B cell (primary cell): ENCODE measurements around the gene MTMR10. TPM values are rescaled to one million over a fixed set of nuclear protein-coding genes. Genes with fewer than 3 reads are reported as not detected.

Experiments
- ATAC-seq: fragments of 200-7000 bp; cut with Tn5 transposase; one replicate; pipeline ENCODE4 v1.10.0; 2021; ENCODE audit warnings: low read depth, mild to moderate bottlenecking, moderate number of reproducible peaks, moderate library complexity
- CTCF ChIA-PET: fragments of 350-600 bp; sonication (Branson Sonifier 250); formaldehyde crosslinking; loops from one replicate; lab custom pipeline; 2021; ENCODE audit warnings: antibody characterized with exemption, inconsistent platforms; lab: Charles Lee
- POLR2A ChIA-PET: fragments of 350-600 bp; sonication (Branson Sonifier 250); formaldehyde crosslinking; loops from one replicate; lab custom pipeline; 2021; ENCODE audit warnings: antibody characterized with exemption; lab: Charles Lee
- DNase-seq: peaks from one replicate; pipeline ENCODE4 v3.0.0; 2013
- H2AFZ ChIP-seq: 2 replicates; pipeline ENCODE4 v1.6.1; 2012; ENCODE audit warnings: mild to moderate bottlenecking, low read depth, low read length; ENCODE audit not compliant: insufficient read depth, poor library complexity, severe bottlenecking
- H3K27ac ChIP-seq, 2 donors: 1 replicate in 1 of 2; 2 replicates in 1 of 2; pipeline ENCODE4 v1.5.1; 2012 to 2013; ENCODE audit warnings: low read length in 2 of 2, mild to moderate bottlenecking in 2 of 2, moderate library complexity in 1 of 2
- H3K27me3 ChIP-seq, 4 experiments: fragments of 200-600 bp in 1 of 4; sonication (generic) in 1 of 4; replicated peaks in 1 of 4; 1 replicate in 2 of 4; 2 replicates in 2 of 4; pipeline versions ENCODE4 v1.6.1 to v1.7.0; 2013 to 2016; ENCODE audit warnings: low read length in 3 of 4, mild to moderate bottlenecking in 2 of 4, mixed read lengths in 1 of 4, moderate library complexity in 1 of 4; ENCODE audit not compliant: insufficient read depth in 4 of 4, control insufficient read depth in 3 of 4; ENCODE audit errors: control extremely low read depth in 1 of 4
- H3K36me3 ChIP-seq, 2 experiments: replicated peaks in 1 of 2; 1 replicate in 1 of 2; 2 replicates in 1 of 2; pipeline versions ENCODE4 v1.6.1 to v1.7.1; 2013; ENCODE audit warnings: low read length in 1 of 2; ENCODE audit not compliant: insufficient read depth in 2 of 2, control insufficient read depth in 1 of 2; ENCODE audit errors: control extremely low read depth in 1 of 2, extremely low read depth in 1 of 2
- H3K4me1 ChIP-seq, 2 donors: fragments of 200-600 bp in 1 of 2; sonication (generic) in 1 of 2; 1 replicate in 1 of 2; 2 replicates in 1 of 2; pipeline versions ENCODE4 v1.5.1 to v1.6.1; 2013 to 2017; ENCODE audit warnings: low read length in 2 of 2; ENCODE audit not compliant: control insufficient read depth in 2 of 2, insufficient read depth in 2 of 2
- H3K4me2 ChIP-seq: replicated peaks from 2 replicates; pipeline ENCODE3; 2012; ENCODE audit warnings: mild to moderate bottlenecking, low read depth, low read length; ENCODE audit not compliant: poor library complexity, severe bottlenecking
- H3K4me3 ChIP-seq, 5 experiments: fragments of 200-600 bp in 1 of 5; sonication (generic) in 1 of 5; 1 replicate in 3 of 5; 2 replicates in 2 of 5; pipeline versions ENCODE4 v1.5.1 to v1.7.0; 2011 to 2016; ENCODE audit warnings: low read length in 4 of 5, mild to moderate bottlenecking in 4 of 5, low read depth in 2 of 5, control low read depth in 1 of 5, moderate library complexity in 1 of 5; ENCODE audit not compliant: insufficient read depth in 1 of 5; ENCODE audit errors: control extremely low read depth in 1 of 5, extremely low read depth in 1 of 5
- H3K79me2 ChIP-seq: fragments of 200-600 bp; sonication (generic); one replicate; pipeline ENCODE4 v1.6.0; 2016; ENCODE audit warnings: low read length; ENCODE audit not compliant: control insufficient read depth, insufficient read depth
- H3K9ac ChIP-seq: fragments of 200-600 bp; sonication (generic); 2 replicates; pipeline ENCODE4 v1.6.1; 2017; ENCODE audit warnings: mild to moderate bottlenecking, low read length, moderate library complexity
- H3K9me3 ChIP-seq, 3 donors: one replicate each; pipeline versions ENCODE4 v1.6.1 to v1.7.1; 2013; ENCODE audit warnings: low read length in 2 of 3; ENCODE audit not compliant: control insufficient read depth in 2 of 3, insufficient read depth in 1 of 3; ENCODE audit errors: control extremely low read depth in 1 of 3
- H4K20me1 ChIP-seq: 2 replicates; pipeline ENCODE4 v1.6.0; 2012; ENCODE audit warnings: mild to moderate bottlenecking, low read length; ENCODE audit not compliant: insufficient read depth, control insufficient read depth, poor library complexity, severe bottlenecking
- H3K27ac Mint-ChIP-seq: one replicate; pipeline ENCODE4 v1.8.0; 2021; ENCODE audit warnings: mixed read lengths
- H3K27me3 Mint-ChIP-seq: one replicate; pipeline ENCODE4 v1.8.0; 2021; ENCODE audit warnings: mixed read lengths
- H3K4me1 Mint-ChIP-seq: one replicate; pipeline ENCODE4 v1.8.0; 2021; ENCODE audit warnings: mixed read lengths
- H3K4me3 Mint-ChIP-seq: one replicate; pipeline ENCODE4 v1.8.0; 2021; ENCODE audit warnings: mixed read lengths
- H3K9me3 Mint-ChIP-seq: one replicate; pipeline ENCODE4 v1.8.0; 2022; ENCODE audit warnings: mixed read lengths; ENCODE audit not compliant: insufficient read depth
- CTCF ChIP-seq: fragments of 200-600 bp; IDR thresholded peaks from one replicate; pipeline ENCODE4 v1.8.0; 2022; ENCODE audit warnings: antibody characterized with exemption, mild to moderate bottlenecking
- EZH2 ChIP-seq: IDR thresholded peaks from 2 replicates; pipeline ENCODE4 v1.6.1; 2012; ENCODE audit warnings: borderline replicate concordance, low read depth, mild to moderate bottlenecking, moderate library complexity, low read length; ENCODE audit not compliant: insufficient read depth, poor library complexity, severe bottlenecking
- WGBS: methylation state at CpG from one replicate; pipeline ENCODE4 v1.1.5; 2013; ENCODE audit warnings: missing lambda C conversion rate; ENCODE audit not compliant: insufficient coverage; 5-methylcytosine and 5-hydroxymethylcytosine counted together
- intact Hi-C: fragments of 100-400 bp; cut with micrococcal nuclease; formaldehyde crosslinking; loops from one replicate; pipeline ENCODE4 v1.10.0; 2022
- polyA plus RNA-seq: library from polyadenylated mRNA; depleted of rRNA; stranded (reverse); fragments of >200 nt; gene quantifications from 2 replicates; pipeline ENCODE4 v1.2.3, GENCODE V29; 2012
- total RNA-seq, 2 donors: library from RNA; stranded (reverse); fragments of 120-200 nt in 1 of 2; gene quantifications; 1 replicate in 1 of 2; 2 replicates in 1 of 2; pipeline versions ENCODE4 v1.2.3 to v1.2.4, GENCODE V29; 2013 to 2022

Gene MTMR10
- total and polyA plus RNA-seq, 2 donors (not counting 1 experiment from before 2014, with no cell fraction given): 27.9 to 50.2 TPM

- Mint-ChIP-seq H3K4me1 (peaks cover 53% of the 10 kb centered on the region), H3K9me3 (no peaks in the 10 kb centered on the region), H3K4me3 (no peak overlapping the region), H3K27me3 (no peaks in the 10 kb centered on the region), H3K27ac (no peak overlapping the region)
- peaks cover 37 to 39% of the 10 kb centered on the region in 2 donors for H3K4me1 ChIP-seq
- no peaks in the 10 kb centered on the region for H3K79me2 ChIP-seq
- ChIA-PET CTCF (no interaction called here), POLR2A (no interaction called here)
- H3K4me3 ChIP-seq: no peak overlapping the region
- H3K27ac ChIP-seq: no peak overlapping the region
- H3K9ac ChIP-seq: no peak overlapping the region
- H3K36me3 ChIP-seq: no peaks in the 10 kb centered on the region
- intact Hi-C loops: no loop called here
- DNase-seq (no peak), ATAC-seq (no peak)
- peaks cover 0 to 12% (median 0%) of the 10 kb centered on the region in 3 donors for H3K9me3 ChIP-seq
- no peaks in the 10 kb centered on the region for H3K27me3 ChIP-seq
- H3K4me2 ChIP-seq: no peak overlapping the region
- 83% methylated on average over 2 of the region's 3 CpGs for WGBS
- no peak overlapping the region for H2AFZ ChIP-seq
- no peaks in the 10 kb centered on the region for H4K20me1 ChIP-seq
- TF ChIP-seq EZH2 (no peak), CTCF (no peak)
Observed at GRCh38 chr15:31024979-31025378, 33.6 kb upstream of the MTMR10 start.

DNA sequence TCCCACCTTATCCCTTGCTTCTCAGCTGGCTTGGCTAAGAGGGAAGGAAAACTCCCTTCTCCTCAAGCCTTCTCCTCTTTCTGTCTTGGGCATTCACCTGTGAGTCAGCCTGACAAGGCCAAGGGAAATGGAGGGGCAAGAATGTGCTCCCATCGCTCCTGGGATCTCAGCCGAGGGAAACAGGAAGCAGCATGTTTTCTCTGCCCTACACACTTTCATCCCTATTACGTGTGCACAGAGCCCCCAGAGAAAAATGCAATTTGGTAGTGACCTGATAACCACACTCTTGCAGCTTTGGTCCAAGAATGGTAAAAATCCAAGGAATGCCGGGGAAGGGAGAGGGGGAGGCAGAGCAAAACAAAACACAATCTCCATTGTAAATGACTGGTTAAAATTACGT, 32.9 kb upstream of the MTMR10 start:
- Histone ChIP-seq H4K20me1 (no peaks in the 10 kb centered on the region), H3K27ac (no peak overlapping the region), H3K9me3 (peaks cover 0 to 12% (median 0%) of the 10 kb centered on the region in 3 donors), H3K4me2 (no peak overlapping the region), H3K27me3 (no peaks in the 10 kb centered on the region), H3K4me3 (no peak overlapping the region), H3K79me2 (no peaks in the 10 kb centered on the region), H3K4me1 (peaks cover 37 to 40% of the 10 kb centered on the region in 2 donors), H3K36me3 (no peaks in the 10 kb centered on the region), H3K9ac (no peak overlapping the region), H2AFZ (no peak overlapping the region)
- H3K4me1 Mint-ChIP-seq: peaks cover 55% of the 10 kb centered on the region
- ChIA-PET POLR2A (no interaction called here), CTCF (no interaction called here)
- intact Hi-C loops: no loop called here
- H3K4me3 Mint-ChIP-seq: no peak overlapping the region
- H3K27me3 Mint-ChIP-seq: no peaks in the 10 kb centered on the region
- DNase-seq (no peak), ATAC-seq (no peak)
- no peak for TF ChIP-seq EZH2
- no peak for TF ChIP-seq CTCF
- 50% methylated on average over 2 of the region's 5 CpGs for WGBS
- H3K9me3 Mint-ChIP-seq: no peaks in the 10 kb centered on the region
- no peak overlapping the region for H3K27ac Mint-ChIP-seq
